DND-41 (cell line): ENCODE measurements around the gene MAST3.

Experiments
- ATAC-seq: fragments of 200-7000 bp; cut with Tn5 transposase; 3 replicates; pipeline ENCODE4 v1.9.1; 2021; ENCODE audit warnings: low read depth; ENCODE audit not compliant: insufficient read depth
- DNase-seq: peaks from one replicate; pipeline ENCODE4 v3.0.0-alpha.2; 2020
- H2AFZ ChIP-seq: 2 replicates; pipeline ENCODE4 v1.6.0; 2012; ENCODE audit warnings: low read depth, low read length
- H3K27ac ChIP-seq: 2 replicates; pipeline ENCODE4 v1.5.1; 2012; ENCODE audit warnings: low read length, inconsistent platforms
- H3K27me3 ChIP-seq: fragments of 200-600 bp; sonication (generic); 2 replicates; pipeline ENCODE4 v1.6.0; 2012; ENCODE audit warnings: low read length, mild to moderate bottlenecking, inconsistent platforms; ENCODE audit not compliant: insufficient read depth, poor library complexity
- H3K36me3 ChIP-seq: 2 replicates; pipeline ENCODE4 v1.5.1; 2012; ENCODE audit warnings: low read length, inconsistent platforms; ENCODE audit not compliant: insufficient read depth
- H3K4me1 ChIP-seq: 2 replicates; pipeline ENCODE4 v1.5.1; 2012; ENCODE audit warnings: mild to moderate bottlenecking, low read length; ENCODE audit not compliant: insufficient read depth
- H3K4me2 ChIP-seq: 2 replicates; pipeline ENCODE4 v1.6.0; 2012; ENCODE audit warnings: mild to moderate bottlenecking, moderate library complexity, low read length, inconsistent platforms; ENCODE audit not compliant: insufficient read depth
- H3K4me3 ChIP-seq, 2 experiments: fragments of 200-600 bp in 1 of 2; shearing (Covaris generic) in 1 of 2; 2 replicates each; pipeline ENCODE4 v1.5.1; 2012 to 2016; ENCODE audit warnings: inconsistent platforms in 2 of 2, low read length in 2 of 2, mild to moderate bottlenecking in 2 of 2, low read depth in 1 of 2, moderate library complexity in 1 of 2
- H3K79me2 ChIP-seq: 2 replicates; pipeline ENCODE4 v1.6.0; 2012; ENCODE audit warnings: low read length, inconsistent platforms; ENCODE audit not compliant: insufficient read depth
- H3K9ac ChIP-seq: 2 replicates; pipeline ENCODE4 v1.6.0; 2012; ENCODE audit warnings: low read depth, mild to moderate bottlenecking, inconsistent platforms, low read length, moderate library complexity
- H3K9me3 ChIP-seq: 2 replicates; pipeline ENCODE4 v1.5.1; 2012; ENCODE audit warnings: low read length, moderate library complexity, mild to moderate bottlenecking, inconsistent platforms; ENCODE audit not compliant: insufficient read depth, severe bottlenecking
- H4K20me1 ChIP-seq: 2 replicates; pipeline ENCODE4 v1.6.0; 2012; ENCODE audit warnings: low read length; ENCODE audit not compliant: insufficient read depth
- EZH2 ChIP-seq: IDR thresholded peaks from 3 replicates; pipeline ENCODE4 v1.6.1; 2012; ENCODE audit warnings: borderline replicate concordance, low read depth, mild to moderate bottlenecking, moderate library complexity, low read length, inconsistent platforms; ENCODE audit not compliant: severe bottlenecking
- TF ChIP-seq, protein P1 (sequence below): IDR thresholded peaks from 2 replicates; pipeline ENCODE4 v1.5.1; 2012; ENCODE audit warnings: borderline replicate concordance, low read length, moderate library complexity, mild to moderate bottlenecking; ENCODE audit not compliant: poor library complexity, severe bottlenecking; ENCODE audit errors: extremely low read depth

The MAST3 gene

DNA sequence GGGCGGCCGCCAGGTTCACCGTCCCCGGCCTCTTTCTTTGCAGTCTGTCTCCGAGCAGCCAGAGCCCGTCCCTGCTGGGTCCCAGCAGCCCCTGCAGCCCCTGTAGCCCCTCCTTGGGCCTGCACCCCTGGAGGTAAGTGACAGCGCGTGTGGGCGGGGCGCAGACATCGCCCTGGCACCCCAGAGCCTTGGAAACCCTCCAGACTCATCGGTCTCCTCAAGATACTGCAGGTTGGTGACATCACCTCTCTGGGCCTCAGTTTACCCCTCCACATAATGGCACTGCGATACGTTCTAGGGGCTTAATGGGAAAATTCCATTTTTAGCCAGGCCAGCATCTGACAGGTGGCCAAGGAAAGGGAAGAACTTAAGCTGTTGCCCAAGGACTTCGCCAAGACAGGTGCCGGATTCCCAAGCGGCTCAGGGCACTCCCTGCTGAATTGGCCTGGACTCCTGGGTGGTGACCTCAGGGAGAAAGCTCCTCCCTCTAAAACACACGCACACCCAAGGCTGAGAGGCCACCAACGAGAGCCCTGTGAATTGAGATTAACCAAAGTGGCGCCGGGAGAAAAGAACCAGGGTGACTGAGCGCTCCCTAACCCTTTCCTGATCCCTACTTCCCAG, 13.1 kb downstream of the MAST3 start:
- peak overlapping the region; percentile 48; the same call in 1 of the 2 replicates for H3K9ac ChIP-seq
- TF ChIP-seq, protein P1, sequence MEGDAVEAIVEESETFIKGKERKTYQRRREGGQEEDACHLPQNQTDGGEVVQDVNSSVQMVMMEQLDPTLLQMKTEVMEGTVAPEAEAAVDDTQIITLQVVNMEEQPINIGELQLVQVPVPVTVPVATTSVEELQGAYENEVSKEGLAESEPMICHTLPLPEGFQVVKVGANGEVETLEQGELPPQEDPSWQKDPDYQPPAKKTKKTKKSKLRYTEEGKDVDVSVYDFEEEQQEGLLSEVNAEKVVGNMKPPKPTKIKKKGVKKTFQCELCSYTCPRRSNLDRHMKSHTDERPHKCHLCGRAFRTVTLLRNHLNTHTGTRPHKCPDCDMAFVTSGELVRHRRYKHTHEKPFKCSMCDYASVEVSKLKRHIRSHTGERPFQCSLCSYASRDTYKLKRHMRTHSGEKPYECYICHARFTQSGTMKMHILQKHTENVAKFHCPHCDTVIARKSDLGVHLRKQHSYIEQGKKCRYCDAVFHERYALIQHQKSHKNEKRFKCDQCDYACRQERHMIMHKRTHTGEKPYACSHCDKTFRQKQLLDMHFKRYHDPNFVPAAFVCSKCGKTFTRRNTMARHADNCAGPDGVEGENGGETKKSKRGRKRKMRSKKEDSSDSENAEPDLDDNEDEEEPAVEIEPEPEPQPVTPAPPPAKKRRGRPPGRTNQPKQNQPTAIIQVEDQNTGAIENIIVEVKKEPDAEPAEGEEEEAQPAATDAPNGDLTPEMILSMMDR, result no peak
- no peak for TF ChIP-seq EZH2
- ATAC-seq (no peak), DNase-seq (no peak)
- H3K4me3 ChIP-seq, result peak overlapping the region in 1 of 2 experiments; percentile 58; a peak in 2 of 4 replicates
- no peaks in the 10 kb centered on the region for H3K36me3 ChIP-seq
- no peaks in the 10 kb centered on the region for H4K20me1 ChIP-seq
- peaks cover 28% of the 10 kb centered on the region for H3K27me3 ChIP-seq
- H3K4me2 ChIP-seq, result peak overlapping the region; percentile 92
- H2AFZ ChIP-seq, result no peak overlapping the region
- H3K79me2 ChIP-seq, result no peaks in the 10 kb centered on the region
- no peaks in the 10 kb centered on the region for H3K9me3 ChIP-seq
- H3K4me1 ChIP-seq, result peaks cover 14% of the 10 kb centered on the region
- no peak overlapping the region for H3K27ac ChIP-seq

DNA sequence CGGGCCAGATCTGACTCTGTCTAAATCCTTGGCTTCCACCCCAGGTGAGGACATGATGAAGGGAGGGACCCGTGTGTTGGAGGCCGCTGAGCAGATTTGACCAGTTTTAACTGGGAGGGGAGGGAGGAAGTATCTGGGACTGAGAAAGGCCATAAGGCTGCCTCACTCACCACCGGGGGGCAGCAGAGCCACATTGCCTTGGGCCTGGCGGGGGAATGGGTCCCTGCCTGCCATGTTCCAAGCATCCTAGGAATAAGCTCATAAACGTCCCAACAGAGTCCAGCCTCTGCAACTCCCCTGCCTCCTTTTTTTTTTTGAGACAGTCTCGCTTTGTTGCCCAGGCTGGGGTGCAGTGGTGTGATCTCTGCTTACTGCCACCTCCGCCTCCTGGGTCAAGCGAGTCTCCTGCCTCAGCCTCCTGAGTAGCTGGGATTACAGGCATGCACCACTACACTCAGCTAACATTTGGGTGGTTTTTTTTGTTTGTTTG, 15.5 kb downstream of the MAST3 start:
- Histone ChIP-seq H3K4me3 (no peak overlapping the region), H3K36me3 (no peaks in the 10 kb centered on the region), H3K4me1 (peaks cover 24% of the 10 kb centered on the region), H3K9ac (no peak overlapping the region), H3K9me3 (no peaks in the 10 kb centered on the region), H4K20me1 (no peaks in the 10 kb centered on the region), H3K27me3 (peaks cover 28% of the 10 kb centered on the region), H3K4me2 (no peak overlapping the region), H3K79me2 (no peaks in the 10 kb centered on the region), H3K27ac (no peak overlapping the region), H2AFZ (no peak overlapping the region)
- ATAC-seq (peak; percentile 81), DNase-seq (peak; percentile 83)
- no peak for TF ChIP-seq EZH2
- TF ChIP-seq, protein P1, result peak; percentile 95

DNA sequence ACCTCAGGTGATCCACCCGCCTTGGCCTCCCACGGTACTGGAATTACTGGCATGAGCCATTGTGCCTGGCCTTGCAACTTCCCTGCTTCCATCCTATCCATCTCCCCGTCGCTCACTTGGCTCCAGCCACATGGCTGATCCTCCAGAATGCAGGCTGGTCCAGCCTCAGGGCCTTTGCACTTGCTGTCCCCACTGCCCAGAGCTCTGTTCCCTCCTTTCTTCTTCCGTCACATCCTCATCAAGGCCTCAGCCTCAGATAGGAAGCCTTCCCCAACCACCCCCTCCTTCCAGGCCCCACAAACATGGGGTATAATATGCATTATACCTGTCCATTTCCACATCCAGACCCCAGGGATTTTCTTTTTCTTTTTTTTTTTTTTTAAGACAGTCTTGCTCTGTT, 16.2 kb downstream of the MAST3 start:
- no peak for DNase-seq

More for the DNA sequence above, 16.2 kb downstream of the MAST3 start:
- H4K20me1 ChIP-seq, result no peaks in the 10 kb centered on the region
- ATAC-seq, result no peak
- no peak overlapping the region for H3K4me2 ChIP-seq
- H3K4me1 ChIP-seq, result peaks cover 32% of the 10 kb centered on the region
- TF ChIP-seq, protein P1, result no peak
- no peak for TF ChIP-seq EZH2
- no peak overlapping the region for H2AFZ ChIP-seq
- no peak overlapping the region for H3K27ac ChIP-seq
- H3K27me3 ChIP-seq, result peaks cover 25% of the 10 kb centered on the region
- no peaks in the 10 kb centered on the region for H3K36me3 ChIP-seq
- H3K9me3 ChIP-seq, result no peaks in the 10 kb centered on the region
- H3K79me2 ChIP-seq, result no peaks in the 10 kb centered on the region
- H3K4me3 ChIP-seq, result no peak overlapping the region
- no peak overlapping the region for H3K9ac ChIP-seq
